ENCODE measurements around the gene TFDP2. TPM values are rescaled to one million over a fixed set of nuclear protein-coding genes. Genes with fewer than 3 reads are reported as not detected.

TFDP2 gene
- total and polyA plus RNA-seq, 10 of the 15 experiments (the other 5 are each of a cell fraction or from before 2014, with no cell fraction given), result 28.3 to 100 (median 49.7) TPM

DNA sequence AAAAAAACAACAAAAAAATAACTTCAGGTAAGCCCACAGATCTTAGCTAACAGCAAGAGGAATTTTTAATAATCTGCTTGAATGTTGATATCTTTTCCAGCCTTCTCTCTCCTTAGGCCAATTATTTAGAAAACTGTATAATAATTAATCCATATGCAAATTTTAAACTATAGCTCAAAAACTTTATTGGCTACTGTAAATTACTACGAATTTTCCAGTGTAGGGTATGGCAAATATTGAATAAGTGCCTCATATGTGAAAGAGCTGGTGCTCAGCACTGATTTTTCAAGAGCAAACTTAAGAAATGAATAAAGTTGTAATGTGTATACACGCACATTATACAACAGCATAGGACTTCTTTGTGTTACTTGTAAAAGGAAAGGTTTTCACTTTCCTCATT lies 123.0 kb downstream of the TFDP2 start:
- TF ChIP-seq, protein P1, sequence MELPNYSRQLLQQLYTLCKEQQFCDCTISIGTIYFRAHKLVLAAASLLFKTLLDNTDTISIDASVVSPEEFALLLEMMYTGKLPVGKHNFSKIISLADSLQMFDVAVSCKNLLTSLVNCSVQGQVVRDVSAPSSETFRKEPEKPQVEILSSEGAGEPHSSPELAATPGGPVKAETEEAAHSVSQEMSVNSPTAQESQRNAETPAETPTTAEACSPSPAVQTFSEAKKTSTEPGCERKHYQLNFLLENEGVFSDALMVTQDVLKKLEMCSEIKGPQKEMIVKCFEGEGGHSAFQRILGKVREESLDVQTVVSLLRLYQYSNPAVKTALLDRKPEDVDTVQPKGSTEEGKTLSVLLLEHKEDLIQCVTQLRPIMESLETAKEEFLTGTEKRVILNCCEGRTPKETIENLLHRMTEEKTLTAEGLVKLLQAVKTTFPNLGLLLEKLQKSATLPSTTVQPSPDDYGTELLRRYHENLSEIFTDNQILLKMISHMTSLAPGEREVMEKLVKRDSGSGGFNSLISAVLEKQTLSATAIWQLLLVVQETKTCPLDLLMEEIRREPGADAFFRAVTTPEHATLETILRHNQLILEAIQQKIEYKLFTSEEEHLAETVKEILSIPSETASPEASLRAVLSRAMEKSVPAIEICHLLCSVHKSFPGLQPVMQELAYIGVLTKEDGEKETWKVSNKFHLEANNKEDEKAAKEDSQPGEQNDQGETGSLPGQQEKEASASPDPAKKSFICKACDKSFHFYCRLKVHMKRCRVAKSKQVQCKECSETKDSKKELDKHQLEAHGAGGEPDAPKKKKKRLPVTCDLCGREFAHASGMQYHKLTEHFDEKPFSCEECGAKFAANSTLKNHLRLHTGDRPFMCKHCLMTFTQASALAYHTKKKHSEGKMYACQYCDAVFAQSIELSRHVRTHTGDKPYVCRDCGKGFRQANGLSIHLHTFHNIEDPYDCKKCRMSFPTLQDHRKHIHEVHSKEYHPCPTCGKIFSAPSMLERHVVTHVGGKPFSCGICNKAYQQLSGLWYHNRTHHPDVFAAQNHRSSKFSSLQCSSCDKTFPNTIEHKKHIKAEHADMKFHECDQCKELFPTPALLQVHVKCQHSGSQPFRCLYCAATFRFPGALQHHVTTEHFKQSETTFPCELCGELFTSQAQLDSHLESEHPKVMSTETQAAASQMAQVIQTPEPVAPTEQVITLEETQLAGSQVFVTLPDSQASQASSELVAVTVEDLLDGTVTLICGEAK (IDR thresholded peaks at IDR 0.05; ENCODE audit: borderline replicate concordance), result peak; percentile 75; the same call in 1 of the 2 replicates
- TF ChIP-seq IRF4 (IDR thresholded peaks at IDR 0.05; ENCODE audit: low read depth, low read length), result no peak
- no TSS peak for BruUV-seq (replicated peaks)
- DNase-seq (ENCODE audit: low read depth, low spot score) (no peak), ATAC-seq (no peak), FAIRE-seq (no peak)
- RAD21 ChIA-PET (ENCODE audit: unreplicated experiment), result interaction anchor here (0.9 to 1.5 kb wide), 4 partner anchors 11 to 287 kb away, joined by 3 to 4 read pairs (median 4); no protein-coding TSS in a partner anchor
- CTCF ChIA-PET, result interaction anchor here (1.1 kb wide), 2 partner anchors 115 to 288 kb away, joined by 4 to 9 read pairs; partner anchors contain the start of gene RNF7
- Histone ChIP-seq H3K27ac (ENCODE audit: control insufficient read depth, insufficient read depth) (no peak overlapping the region), H3K4me3 (peak overlapping the region; percentile 58), H3K9ac (ENCODE audit: control insufficient read depth, insufficient read depth, low read length) (no peak overlapping the region), H3K27me3 (replicated peaks in 1 of 2; ENCODE audit: control insufficient read depth in 2 of 2, insufficient read depth in 2 of 2, low read length in 1 of 2) (no peaks in the 10 kb centered on the region), H3K9me3 (replicated peaks; ENCODE audit: control insufficient read depth, insufficient read depth, low read length) (no peaks in the 10 kb centered on the region), H2AFZ (ENCODE audit: control insufficient read depth, low read depth, low read length) (no peak overlapping the region; the same call in 1 of the 2 replicates), H3K79me2 (ENCODE audit: control insufficient read depth, insufficient read depth, low read length) (peaks cover 22% of the 10 kb centered on the region), H3K4me1 (ENCODE audit: control insufficient read depth, insufficient read depth, low read length) (peaks cover 7% of the 10 kb centered on the region; the same call in 1 of the 2 replicates), H4K20me1 (ENCODE audit: control insufficient read depth, insufficient read depth) (no peaks in the 10 kb centered on the region), H3K4me2 (ENCODE audit: control insufficient read depth, insufficient read depth) (peak overlapping the region; percentile 56), H3K36me3 (ENCODE audit: control insufficient read depth in 2 of 2, insufficient read depth in 2 of 2, low read length in 1 of 2) (0 out of 4 replicates have a peak, but pooled peaks cover 0 to 3% of the 10 kb centered on the region in 2 experiments)
- POLR2A ChIA-PET, result interaction anchor here (0.6 to 0.9 kb wide), 2 partner anchors 148 to 370 kb away, joined by 3 to 4 read pairs; no protein-coding TSS in a partner anchor
- 83% methylated on average over 2 of the region's 2 CpGs for WGBS (ENCODE audit: insufficient coverage, insufficient replicate concordance, low lambda C conversion rate, missing lambda C conversion rate)
- intact Hi-C loops (cut with micrococcal nuclease; ENCODE audit: unreplicated experiment), result loop anchor here (5.0 kb wide), 2 partner anchors 64 to 201 kb away; partner anchors contain the start of gene GK5
- SMC1A ChIA-PET (ENCODE audit: uncharacterized antibody, unreplicated experiment), result interaction anchor here (0.6 to 1.7 kb wide), 13 partner anchors 8 to 975 kb away, joined by 3 to 7 read pairs (median 3); no protein-coding TSS in a partner anchor
- in situ Hi-C loops (cut with MboI), result no loop called here
